Neural progenitor cell (in vitro differentiated cells): ENCODE measurements around the gene MEI1. TPM values are rescaled to one million over a fixed set of nuclear protein-coding genes. Genes with fewer than 3 reads are reported as not detected.

Experiments
- DNase-seq: peaks from one replicate; pipeline ENCODE4 v3.0.0-alpha.2; 2016; ENCODE audit warnings: low spot score
- H2AFZ ChIP-seq: fragments of 200-600 bp; sonication (generic); replicated peaks from 2 replicates; pipeline ENCODE4 v1.6.1; 2016; ENCODE audit warnings: antibody characterized with exemption
- H3F3A ChIP-seq: fragments of 200-600 bp; sonication (generic); 2 replicates; pipeline ENCODE4 v1.6.1; 2016; ENCODE audit warnings: antibody characterized with exemption, low read depth
- H3K27ac ChIP-seq: fragments of 200-600 bp; sonication (generic); 2 replicates; pipeline ENCODE4 v1.5.1; 2016; ENCODE audit warnings: mild to moderate bottlenecking
- H3K27me3 ChIP-seq: fragments of 200-600 bp; sonication (generic); 2 replicates; pipeline ENCODE4 v1.6.1; 2016; ENCODE audit warnings: mild to moderate bottlenecking, moderate library complexity
- H3K36me3 ChIP-seq: fragments of 200-600 bp; sonication (generic); 2 replicates; pipeline ENCODE4 v1.5.1; 2016
- H3K4me1 ChIP-seq: fragments of 200-600 bp; sonication (generic); 2 replicates; pipeline ENCODE4 v1.6.1; 2016; ENCODE audit warnings: mixed run types
- H3K4me2 ChIP-seq: fragments of 200-600 bp; sonication (generic); 2 replicates; pipeline ENCODE4 v1.6.1; 2016
- H3K4me3 ChIP-seq: fragments of 200-600 bp; sonication (generic); 2 replicates; pipeline ENCODE4 v1.5.1; 2016
- H3K79me2 ChIP-seq: fragments of 200-600 bp; sonication (generic); 2 replicates; pipeline ENCODE4 v1.6.1; 2016; ENCODE audit warnings: low read depth
- H3K9ac ChIP-seq: fragments of 200-600 bp; sonication (generic); 2 replicates; pipeline ENCODE4 v1.6.1; 2016
- H3K9me3 ChIP-seq: fragments of 200-600 bp; sonication (generic); 2 replicates; pipeline ENCODE4 v1.5.1; 2016; ENCODE audit warnings: low read depth
- H4K20me1 ChIP-seq: fragments of 200-600 bp; sonication (generic); 2 replicates; pipeline ENCODE4 v1.6.1; 2016; ENCODE audit warnings: low read depth
- H3K27ac Mint-ChIP-seq: 3 replicates; pipeline ENCODE4 v1.8.0; 2021; ENCODE audit warnings: mixed read lengths
- H3K27me3 Mint-ChIP-seq: 2 replicates; pipeline ENCODE4 v1.8.0; 2022; ENCODE audit warnings: low read depth, mild to moderate bottlenecking, inconsistent platforms, moderate library complexity, mixed read lengths; ENCODE audit not compliant: insufficient read depth
- H3K36me3 Mint-ChIP-seq: 3 replicates; pipeline ENCODE4 v1.8.0; 2021; ENCODE audit warnings: mixed read lengths
- H3K4me1 Mint-ChIP-seq: 3 replicates; pipeline ENCODE4 v1.8.0; 2021; ENCODE audit warnings: mixed read lengths
- H3K4me3 Mint-ChIP-seq: 3 replicates; pipeline ENCODE4 v1.8.0; 2021; ENCODE audit warnings: mild to moderate bottlenecking, moderate library complexity, mixed read lengths
- H3K9me3 Mint-ChIP-seq: 3 replicates; pipeline ENCODE4 v1.8.0; 2020; ENCODE audit warnings: mixed read lengths
- EZH2 ChIP-seq: fragments of 200-600 bp; sonication (generic); IDR thresholded peaks from 2 replicates; pipeline ENCODE4 v1.6.1; 2017; ENCODE audit warnings: antibody characterized with exemption, mild to moderate bottlenecking, moderate library complexity
- EZH2phosphoT487 ChIP-seq: fragments of 200-600 bp; sonication (generic); IDR thresholded peaks from 2 replicates; pipeline ENCODE4 v1.6.1; 2017; ENCODE audit warnings: antibody characterized with exemption
- total RNA-seq: library from RNA; depleted of rRNA; stranded (reverse); fragments of >200 nt; gene quantifications from 2 replicates; pipeline ENCODE4 v1.2.3, GENCODE V29; 2015; ENCODE audit warnings: low replicate concordance
- TF ChIP-seq, protein P1 (sequence below): fragments of 200-600 bp; sonication (generic); IDR thresholded peaks from 2 replicates; pipeline ENCODE4 v1.5.1; 2017; ENCODE audit warnings: antibody characterized with exemption, mild to moderate bottlenecking

Gene MEI1
- total RNA-seq, 1 donor from 2014 or later, result not detected

GRCh38 chr22:41777749-41778425, 78.6 kb downstream of the MEI1 start:
- Histone ChIP-seq H3K4me1 (peaks cover 6% of the 10 kb centered on the region), H3K9ac (no peak overlapping the region), H3K27ac (no peak overlapping the region), H3K4me2 (no peak overlapping the region), H3K79me2 (no peaks in the 10 kb centered on the region), H3K4me3 (no peak overlapping the region), H3K36me3 (no peaks in the 10 kb centered on the region), H2AFZ (no peak overlapping the region), H3F3A (no peaks in the 10 kb centered on the region), H4K20me1 (no peaks in the 10 kb centered on the region), H3K27me3 (no peaks in the 10 kb centered on the region), H3K9me3 (no peaks in the 10 kb centered on the region)
- H3K27me3 Mint-ChIP-seq, result peaks cover 2% of the 10 kb centered on the region
- peaks cover 8% of the 10 kb centered on the region for H3K4me1 Mint-ChIP-seq
- no peaks in the 10 kb centered on the region for H3K9me3 Mint-ChIP-seq
- H3K27ac Mint-ChIP-seq, result peak overlapping the region; percentile 31
- no peak for TF ChIP-seq EZH2
- TF ChIP-seq, protein P1, sequence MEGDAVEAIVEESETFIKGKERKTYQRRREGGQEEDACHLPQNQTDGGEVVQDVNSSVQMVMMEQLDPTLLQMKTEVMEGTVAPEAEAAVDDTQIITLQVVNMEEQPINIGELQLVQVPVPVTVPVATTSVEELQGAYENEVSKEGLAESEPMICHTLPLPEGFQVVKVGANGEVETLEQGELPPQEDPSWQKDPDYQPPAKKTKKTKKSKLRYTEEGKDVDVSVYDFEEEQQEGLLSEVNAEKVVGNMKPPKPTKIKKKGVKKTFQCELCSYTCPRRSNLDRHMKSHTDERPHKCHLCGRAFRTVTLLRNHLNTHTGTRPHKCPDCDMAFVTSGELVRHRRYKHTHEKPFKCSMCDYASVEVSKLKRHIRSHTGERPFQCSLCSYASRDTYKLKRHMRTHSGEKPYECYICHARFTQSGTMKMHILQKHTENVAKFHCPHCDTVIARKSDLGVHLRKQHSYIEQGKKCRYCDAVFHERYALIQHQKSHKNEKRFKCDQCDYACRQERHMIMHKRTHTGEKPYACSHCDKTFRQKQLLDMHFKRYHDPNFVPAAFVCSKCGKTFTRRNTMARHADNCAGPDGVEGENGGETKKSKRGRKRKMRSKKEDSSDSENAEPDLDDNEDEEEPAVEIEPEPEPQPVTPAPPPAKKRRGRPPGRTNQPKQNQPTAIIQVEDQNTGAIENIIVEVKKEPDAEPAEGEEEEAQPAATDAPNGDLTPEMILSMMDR, result no peak
- TF ChIP-seq EZH2phosphoT487, result no peak
- no peak overlapping the region for H3K4me3 Mint-ChIP-seq
- DNase-seq, result no peak
- no peaks in the 10 kb centered on the region for H3K36me3 Mint-ChIP-seq

- Mint-ChIP-seq H3K36me3 (no peaks in the 10 kb centered on the region), H3K27ac (no peak overlapping the region), H3K4me3 (no peak overlapping the region), H3K9me3 (no peaks in the 10 kb centered on the region), H3K27me3 (no peaks in the 10 kb centered on the region), H3K4me1 (peaks cover 8% of the 10 kb centered on the region)
- Histone ChIP-seq H3K27me3 (no peaks in the 10 kb centered on the region), H4K20me1 (no peaks in the 10 kb centered on the region), H3F3A (no peaks in the 10 kb centered on the region), H3K4me3 (no peak overlapping the region), H3K27ac (no peak overlapping the region), H3K9ac (no peak overlapping the region), H3K9me3 (no peaks in the 10 kb centered on the region), H3K4me2 (no peak overlapping the region), H2AFZ (no peak overlapping the region), H3K79me2 (no peaks in the 10 kb centered on the region), H3K4me1 (peaks cover 6% of the 10 kb centered on the region), H3K36me3 (no peaks in the 10 kb centered on the region)
- no peak for TF ChIP-seq EZH2phosphoT487
- DNase-seq, result no peak
These were observed 80.7 kb downstream of the MEI1 start for GRCh38 chr22:41779929-41780505.

DNA sequence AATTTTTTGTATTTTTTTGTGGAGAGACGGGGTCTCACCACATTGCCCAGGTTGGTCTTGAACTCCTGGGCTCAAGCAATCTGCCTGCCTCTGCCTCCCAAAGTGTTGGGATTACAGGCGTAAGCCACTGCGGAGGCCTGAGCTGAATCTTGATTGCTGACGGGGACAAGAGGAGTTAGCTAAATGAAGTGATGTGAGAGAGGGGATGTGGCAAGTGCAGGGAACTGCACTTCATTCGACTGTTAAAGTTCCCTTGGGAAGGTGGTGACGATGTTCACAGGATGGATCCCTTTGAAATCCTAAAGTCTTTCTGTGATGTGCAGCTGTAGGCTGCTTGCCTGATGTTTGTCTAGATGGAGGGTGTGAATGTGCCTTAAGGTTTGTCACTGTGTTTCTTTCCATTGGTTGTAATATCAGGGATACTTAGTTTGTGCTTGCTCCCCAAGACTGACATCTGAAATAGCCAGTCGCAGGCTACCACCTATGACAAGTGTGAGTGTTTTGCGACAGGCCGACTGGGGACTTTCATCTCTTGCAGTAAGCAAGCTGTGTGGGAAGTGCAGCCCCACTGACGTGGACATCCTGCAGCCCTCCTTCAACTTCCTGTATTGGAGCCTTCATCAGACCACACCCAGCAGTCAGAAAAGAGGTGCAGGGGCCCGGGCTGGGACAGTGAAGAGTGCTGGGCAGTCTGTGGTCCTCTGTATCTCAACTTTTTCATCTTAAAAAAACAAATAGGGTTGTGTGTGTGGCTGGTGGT, 81.6 kb downstream of the MEI1 start:
- no peaks in the 10 kb centered on the region for H3K27me3 ChIP-seq
- no peaks in the 10 kb centered on the region for H3K9me3 ChIP-seq
- TF ChIP-seq EZH2phosphoT487 (no peak), EZH2 (no peak)
- TF ChIP-seq, protein P1, result no peak
- H3K4me3 ChIP-seq, result no peak overlapping the region
- peaks cover 6% of the 10 kb centered on the region for H3K4me1 Mint-ChIP-seq
- H3K4me1 ChIP-seq, result peaks cover 5% of the 10 kb centered on the region
- H3K4me3 Mint-ChIP-seq, result no peak overlapping the region
- no peaks in the 10 kb centered on the region for H3K36me3 ChIP-seq
- H3K27ac Mint-ChIP-seq, result peak overlapping the region; percentile 63
- H4K20me1 ChIP-seq, result no peaks in the 10 kb centered on the region
- H3K9me3 Mint-ChIP-seq, result no peaks in the 10 kb centered on the region
- no peak overlapping the region for H3K9ac ChIP-seq
- H3K27me3 Mint-ChIP-seq, result peaks cover 2% of the 10 kb centered on the region
- no peak overlapping the region for H3K27ac ChIP-seq
- DNase-seq, result no peak
- no peak overlapping the region for H3K4me2 ChIP-seq
- H3F3A ChIP-seq, result no peaks in the 10 kb centered on the region
- no peak overlapping the region for H2AFZ ChIP-seq
- no peaks in the 10 kb centered on the region for H3K36me3 Mint-ChIP-seq
- no peaks in the 10 kb centered on the region for H3K79me2 ChIP-seq
